Sigmoid colon (tissue), 7 donors: ENCODE results near the gene PTPRA. TPM values are rescaled to one million over a fixed set of nuclear protein-coding genes. Genes with fewer than 3 reads are reported as not detected.

Source experiments
- DNase-seq: peaks from one replicate; pipeline ENCODE4 v3.0.0-alpha.2; 2019
- H3K27ac ChIP-seq, 4 donors: fragments of 200-600 bp; sonication (generic); one replicate each; pipeline ENCODE4 v1.5.1; 2016 to 2019; ENCODE audit warnings: mild to moderate bottlenecking in 1 of 4
- H3K27me3 ChIP-seq, 3 donors: fragments of 200-600 bp; sonication (generic); one replicate each; pipeline ENCODE4 v1.5.1; 2019; ENCODE audit warnings: mild to moderate bottlenecking in 1 of 3
- H3K36me3 ChIP-seq, 4 donors: fragments of 200-600 bp; sonication (generic); one replicate each; pipeline ENCODE4 v1.5.1; 2016 to 2019
- H3K4me1 ChIP-seq, 4 donors: fragments of 200-600 bp; sonication (generic); one replicate each; pipeline ENCODE4 v1.5.1; 2017 to 2019
- H3K4me3 ChIP-seq, 4 donors: fragments of 200-600 bp; sonication (generic); one replicate each; pipeline ENCODE4 v1.5.1; 2017 to 2019; ENCODE audit warnings: mild to moderate bottlenecking in 2 of 4, moderate library complexity in 1 of 4
- H3K9me3 ChIP-seq, 4 donors: fragments of 200-600 bp in 3 of 4; sonication (generic) in 3 of 4; one replicate each; pipeline versions ENCODE4 v1.5.1 to v1.6.1; 2013 to 2019
- CTCF ChIP-seq, 4 experiments: fragments of 450-650 bp in 3 of 4; fragments of 200-600 bp in 1 of 4; IDR thresholded peaks; one replicate each; pipeline ENCODE4 v1.5.1; 2016 to 2019; ENCODE audit warnings: antibody characterized with exemption in 4 of 4, mild to moderate bottlenecking in 3 of 4, moderate library complexity in 2 of 4
- EP300 ChIP-seq, 4 donors: sonication (generic); formaldehyde crosslinking; IDR thresholded peaks; one replicate each; pipeline ENCODE4 v1.6.1; 2017; ENCODE audit warnings: antibody characterized with exemption in 4 of 4
- POLR2A ChIP-seq, 2 donors: fragments of 450-650 bp; IDR thresholded peaks; one replicate each; pipeline ENCODE4 v1.6.1; 2016; ENCODE audit warnings: antibody characterized with exemption in 2 of 2, mild to moderate bottlenecking in 2 of 2, moderate library complexity in 2 of 2
- POLR2AphosphoS5 ChIP-seq, 4 donors: sonication (generic); formaldehyde crosslinking; IDR thresholded peaks; one replicate each; pipeline ENCODE4 v1.6.1; 2017; ENCODE audit warnings: antibody characterized with exemption in 4 of 4
- WGBS, 2 donors: extraction: QIAGEN DNeasy Blood & Tissue Kit; methylation state at CpG; one replicate each; pipeline ENCODE4 v1.1.7; 2013; 5-methylcytosine and 5-hydroxymethylcytosine counted together
- intact Hi-C: fragments of 100-400 bp; cut with DNase I; formaldehyde crosslinking; loops from one replicate; pipeline ENCODE4 v1.15.1; 2023
- polyA plus RNA-seq, 3 donors: library from polyadenylated mRNA; stranded (reverse); fragments of 200-250 nt; gene quantifications; one replicate each; pipeline ENCODE4 v1.2.3, GENCODE V29; 2013
- total RNA-seq, 4 donors: library from RNA; depleted of rRNA; stranded (reverse); fragments of >200 nt; gene quantifications; one replicate each; pipeline ENCODE4 v1.1.0, GENCODE V29; 2016
- donor health status: healthy with polysubstance abuse.
- donor health status: Bipolar disorder and iron deficiency.
- donor health status: healthy.

The PTPRA gene
- total and polyA plus RNA-seq, 7 donors, result 10.2 to 86.4 (median 62.0) TPM

- H3K4me3 ChIP-seq, result no peak overlapping the region
- no peaks in the 10 kb centered on the region for H3K4me1 ChIP-seq
- H3K27ac ChIP-seq, result no peak overlapping the region
- H3K9me3 ChIP-seq, result no peaks in the 10 kb centered on the region
- TF ChIP-seq CTCF (IDR thresholded peaks at IDR 0.05) (no peak), POLR2AphosphoS5 (IDR thresholded peaks at IDR 0.05) (no peak), EP300 (IDR thresholded peaks at IDR 0.05) (no peak), POLR2A (IDR thresholded peaks at IDR 0.05) (no peak)
- H3K36me3 ChIP-seq, result peaks cover 14 to 61% (median 38%) of the 10 kb centered on the region in 4 donors
- intact Hi-C loops, result no loop called here
- 79 to 80% methylated on average over 4 of the region's 4 CpGs for whole genome bisulfite sequencing, 2 donors
- no peaks in the 10 kb centered on the region for H3K27me3 ChIP-seq
- DNase-seq, result no peak
These were observed 166.1 kb downstream of the PTPRA start for GRCh38 chr20:3039426-3039825.

GRCh38 chr20:3040086-3040485, 166.8 kb downstream of the PTPRA start:
- 94% methylated on average over 8 of the region's 8 CpGs for WGBS, 2 donors
- DNase-seq, result peak; percentile 41
- intact Hi-C loops, result no loop called here
- Histone ChIP-seq H3K4me3 (no peak overlapping the region), H3K36me3 (peaks cover 14 to 54% (median 35%) of the 10 kb centered on the region in 4 donors), H3K27me3 (no peaks in the 10 kb centered on the region), H3K9me3 (no peaks in the 10 kb centered on the region), H3K4me1 (peaks cover 0 to 3% (median 2%) of the 10 kb centered on the region in 4 donors), H3K27ac (no peak overlapping the region)
- TF ChIP-seq POLR2A (IDR thresholded peaks at IDR 0.05) (no peak), CTCF (IDR thresholded peaks at IDR 0.05) (no peak), POLR2AphosphoS5 (IDR thresholded peaks at IDR 0.05) (no peak), EP300 (IDR thresholded peaks at IDR 0.05) (no peak)

DNA sequence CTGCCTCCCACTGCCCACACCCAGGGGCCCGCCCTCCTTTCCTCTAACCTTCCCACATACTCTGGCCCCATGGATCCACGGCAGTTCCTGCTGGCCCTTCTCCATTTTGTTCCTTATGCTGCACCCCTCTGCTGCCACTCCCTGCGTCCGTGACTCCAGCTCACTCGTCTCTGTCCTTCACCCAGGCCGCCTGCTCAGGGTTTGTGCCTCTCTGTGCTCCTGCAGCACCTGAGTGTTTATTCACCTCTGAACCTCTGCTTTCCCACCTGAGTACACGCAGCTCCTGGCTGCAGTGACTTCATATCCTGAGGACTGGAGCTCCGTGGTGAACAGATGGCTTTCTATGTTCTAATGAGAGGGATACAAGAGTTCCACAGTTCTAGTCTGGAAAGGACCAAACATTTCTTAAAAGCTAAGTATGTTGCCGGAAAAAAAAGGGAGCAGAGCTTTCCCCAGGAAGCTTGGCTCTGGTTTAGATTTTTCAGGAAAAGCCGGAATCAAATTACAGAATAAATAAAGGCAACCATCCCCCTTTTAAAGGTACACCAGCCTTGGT, 168.7 kb downstream of the PTPRA start:
- intact Hi-C loops, result no loop called here
- peaks cover 13 to 36% (median 17%) of the 10 kb centered on the region in 4 donors for H3K36me3 ChIP-seq
- H3K4me1 ChIP-seq, result peaks cover 0 to 12% (median 10%) of the 10 kb centered on the region in 4 donors
- TF ChIP-seq POLR2A (IDR thresholded peaks at IDR 0.05) (no peak), EP300 (IDR thresholded peaks at IDR 0.05) (no peak), POLR2AphosphoS5 (IDR thresholded peaks at IDR 0.05) (no peak), CTCF (IDR thresholded peaks at IDR 0.05) (no peak)
- H3K27ac ChIP-seq, result peak overlapping the region; percentile 45 to 61 (median 56)
- no peaks in the 10 kb centered on the region for H3K27me3 ChIP-seq
- no peaks in the 10 kb centered on the region for H3K9me3 ChIP-seq
- no peak for DNase-seq
- no peak overlapping the region for H3K4me3 ChIP-seq
- 63 to 64% methylated on average over 10 of the region's 10 CpGs for WGBS, 2 donors

DNA sequence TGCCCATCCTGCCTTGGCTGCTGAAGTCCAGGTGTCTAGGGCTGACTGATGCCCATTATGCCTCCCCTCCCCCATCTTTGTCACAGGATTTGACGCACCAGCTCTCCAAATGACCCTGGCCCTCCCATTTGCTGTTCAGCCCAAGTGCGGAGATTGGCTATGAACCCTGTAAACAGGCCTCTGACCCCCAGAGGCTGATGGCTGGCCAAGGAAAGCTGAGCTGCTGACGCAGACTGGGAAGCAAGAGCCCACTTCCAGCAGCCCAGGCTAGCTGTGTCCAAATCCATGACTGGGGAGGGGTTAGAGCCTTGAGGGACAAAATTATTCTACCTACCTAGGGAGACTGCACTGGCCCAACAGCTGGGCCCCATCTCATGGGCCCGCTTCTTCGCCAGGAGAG, 169.3 kb downstream of the PTPRA start:
- peaks cover 7 to 32% (median 10%) of the 10 kb centered on the region in 4 donors for H3K36me3 ChIP-seq
- WGBS, 2 donors, result 88 to 92% methylated on average over 5 of the region's 5 CpGs
- no peaks in the 10 kb centered on the region for H3K9me3 ChIP-seq
- TF ChIP-seq CTCF (IDR thresholded peaks at IDR 0.05) (no peak), POLR2AphosphoS5 (IDR thresholded peaks at IDR 0.05) (no peak), POLR2A (IDR thresholded peaks at IDR 0.05) (no peak), EP300 (IDR thresholded peaks at IDR 0.05) (no peak)
- H3K27me3 ChIP-seq, result no peaks in the 10 kb centered on the region
- intact Hi-C loops, result no loop called here
- peaks cover 0 to 18% (median 17%) of the 10 kb centered on the region in 4 donors for H3K4me1 ChIP-seq
- H3K27ac ChIP-seq, result peak overlapping the region; percentile 45 to 61 (median 56)
- DNase-seq, result peak; percentile 83
- H3K4me3 ChIP-seq, result no peak overlapping the region

- H3K9me3 ChIP-seq, result no peaks in the 10 kb centered on the region
- peaks cover 7 to 32% (median 10%) of the 10 kb centered on the region in 4 donors for H3K36me3 ChIP-seq
- H3K27ac ChIP-seq, result peak within 1 kb of the TSS; percentile 45 to 61 (median 56)
- TF ChIP-seq POLR2A (IDR thresholded peaks at IDR 0.05), result no peak
- no peak for TF ChIP-seq POLR2AphosphoS5 (IDR thresholded peaks at IDR 0.05)
- no peak for TF ChIP-seq CTCF (IDR thresholded peaks at IDR 0.05)
- TF ChIP-seq EP300 (IDR thresholded peaks at IDR 0.05), result no peak
- H3K27me3 ChIP-seq, result no peaks in the 10 kb centered on the region
- H3K4me1 ChIP-seq, result peaks cover 0 to 19% (median 18%) of the 10 kb centered on the region in 4 donors
- intact Hi-C loops, result no loop called here
- 80 to 85% methylated on average over 3 of the region's 3 CpGs for WGBS, 2 donors
- H3K4me3 ChIP-seq, result no peak within 1 kb of the TSS
- no peak for DNase-seq
These were observed 170.0 kb downstream of the PTPRA start, which contains the start of gene GNRH2 for GRCh38 chr20:3043322-3043721. GNRH2 (plus strand) TSS chr20:3043622; CDS start chr20:3044415, 793 bp downstream.
